Heart left ventricle (tissue), 13 donors: ENCODE data around the gene PTPRD.

ENCODE experiments used
- CTCF ChIP-seq, 12 donors: fragments of 200-600 bp; sonication (generic) in 4 of 12; IDR thresholded peaks; one replicate each; pipeline versions ENCODE4 v1.5.0 to v1.8.0; 2018 to 2022; ENCODE audit warnings: antibody characterized with exemption in 12 of 12, mild to moderate bottlenecking in 5 of 12
- POLR2A ChIP-seq, 2 donors: fragments of 450-650 bp; IDR thresholded peaks; one replicate each; pipeline ENCODE4 v1.6.1; 2017; ENCODE audit warnings: antibody characterized with exemption in 2 of 2, mild to moderate bottlenecking in 2 of 2, moderate library complexity in 2 of 2
- donor health status: ischemic (EF 13 %, LVEDD 7.1; RV severe dilation, severe dysfunction).
- donor health status: DM: no; HTN: yes; CAD: no.
- donor health status: DM: no; HTN: no; CAD: no.
- donor health status: ischemic (EF 25% LVEDD 6.9; RV normal size, moderate dysfunction).
- donor health status: ischemic (EF 25% LVEDD 5.7; RV mildly dilated, moderate dysfunction).
- donor health status: ischemic (EF 35%, LVEDD 5.7; RV mildly dilated, moderate dysfunction).
- donor health status: nonischemic (EF 11% LVEDD 7.7; RV severe dilation, severe dysfunction).
- donor health status: DM: yes; HTN: yes; CAD: no.
- donor health status: PGD.
- donor health status: ischemic (EF 29% LVEDD 5.4; RV normal size, mild dysfunction).
- donor health status: nonischemic (EF 23%, LVEDD 6.1; RV moderate dilation, normal function).

DNA sequence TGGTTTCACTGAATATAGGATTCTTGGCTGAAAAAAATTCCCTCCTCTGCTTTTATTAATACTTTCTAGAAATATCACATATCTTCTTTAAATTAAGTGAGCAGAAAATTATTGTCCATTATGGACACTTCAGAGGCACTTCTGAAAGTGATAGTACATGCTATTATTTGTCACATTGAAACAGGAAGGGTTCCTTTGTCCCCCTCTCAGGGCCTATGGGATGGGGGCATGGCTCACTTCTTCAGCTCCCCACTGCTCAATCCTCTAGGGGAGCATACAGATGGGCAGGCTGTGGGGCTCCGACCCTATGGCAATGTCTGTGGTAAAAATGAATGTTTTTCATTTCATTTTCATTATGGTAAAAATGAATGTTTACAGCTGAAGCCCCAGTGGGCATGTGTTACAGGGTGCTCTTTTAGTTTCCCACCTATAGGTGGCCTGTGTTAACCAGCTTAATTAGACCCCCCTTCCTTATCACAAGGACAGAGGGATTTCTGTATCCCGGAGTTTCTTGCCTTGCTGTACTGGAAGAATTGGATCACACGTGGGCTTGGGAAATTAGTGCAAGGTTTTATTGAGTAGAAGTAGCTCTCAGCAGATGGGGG is 1225.2 kb downstream of the PTPRD start:
- TF ChIP-seq CTCF (IDR thresholded peaks at IDR 0.05) (no peak), POLR2A (IDR thresholded peaks at IDR 0.05) (no peak)
